Gastrocnemius medialis (tissue), 4 donors: ENCODE results near the gene PRRT1B.
A peak's percentile ranks its signal among the peaks of the same experiment; 100 is the strongest.

Source experiments
- CTCF ChIP-seq, 5 experiments: fragments of 450-650 bp in 3 of 5; fragments of 200-600 bp in 2 of 5; sonication (generic) in 2 of 5; IDR thresholded peaks in 4 of 5; conservative IDR thresholded peaks in 1 of 5; 1 replicate in 4 of 5; 2 replicates in 1 of 5; pipeline ENCODE4 v1.5.1; 2016 to 2019; ENCODE audit warnings: antibody characterized with exemption in 5 of 5, mild to moderate bottlenecking in 3 of 5, moderate library complexity in 3 of 5
- POLR2A ChIP-seq, 2 donors: fragments of 450-650 bp; IDR thresholded peaks; one replicate each; pipeline ENCODE4 v1.6.1; 2017; ENCODE audit warnings: antibody characterized with exemption in 2 of 2, mild to moderate bottlenecking in 2 of 2, moderate library complexity in 2 of 2

- peak in 2 of 5 experiments; percentile 21 to 33 for TF ChIP-seq CTCF (IDR thresholded peaks at IDR 0.05 in 4 of 5, conservative IDR thresholded peaks at IDR 0.05 in 1 of 5)
- no peak for TF ChIP-seq POLR2A (IDR thresholded peaks at IDR 0.05)
These were observed 14.8 kb upstream of the PRRT1B start for GRCh38 chr9:131530546-131530919.
